GM19035 (cell line): ENCODE data around the gene ZNF732.
"Not testable (repeated sequence)": the region's sequence is repeated elsewhere in the genome, so short reads cannot be mapped to it uniquely, and the experiment has no call there.

ENCODE experiments used
- ATAC-seq: cut with Tn5 transposase; IDR thresholded peaks from one replicate; pipeline ENCODE4 v1.9.1; 2021; ENCODE audit not compliant: unreplicated experiment

The ZNF732 gene

DNA sequence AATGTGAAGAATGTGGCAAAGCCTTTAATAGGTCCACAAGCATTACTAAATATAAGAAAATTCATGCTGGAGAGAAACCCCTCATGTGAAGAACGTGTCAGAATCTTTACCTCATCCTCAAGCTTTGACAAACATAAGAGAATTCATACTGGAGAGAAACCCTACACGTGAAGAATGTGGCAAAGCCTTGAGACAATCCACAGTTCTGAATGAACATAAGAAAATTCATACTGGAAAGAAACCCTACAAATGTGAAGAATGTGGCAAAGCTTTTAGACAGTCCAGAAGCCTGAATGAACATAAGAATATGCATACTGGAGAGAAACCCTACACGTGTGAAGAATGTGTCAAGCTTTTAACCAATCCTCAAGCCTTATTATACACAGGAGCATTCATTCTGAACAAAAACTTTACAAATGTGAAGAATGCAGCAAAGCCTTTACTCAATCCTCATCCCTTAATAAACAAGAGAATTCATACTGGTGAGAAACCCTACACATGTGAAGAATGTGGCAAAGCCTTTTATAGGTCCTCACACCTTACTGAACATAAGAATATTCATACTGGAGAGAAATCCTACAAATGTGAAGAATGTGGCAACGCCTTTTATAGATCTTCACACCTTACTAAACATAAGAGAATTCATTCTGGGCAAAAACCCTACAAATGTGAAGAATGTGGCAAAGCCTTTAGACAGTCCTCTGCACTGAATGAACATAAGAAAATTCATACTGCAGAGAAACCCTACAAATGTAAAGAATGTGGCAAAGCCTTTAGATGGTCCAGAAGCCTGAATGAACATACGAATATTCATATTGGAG is 51.1 kb downstream of the ZNF732 start:
- ATAC-seq = no peak

DNA sequence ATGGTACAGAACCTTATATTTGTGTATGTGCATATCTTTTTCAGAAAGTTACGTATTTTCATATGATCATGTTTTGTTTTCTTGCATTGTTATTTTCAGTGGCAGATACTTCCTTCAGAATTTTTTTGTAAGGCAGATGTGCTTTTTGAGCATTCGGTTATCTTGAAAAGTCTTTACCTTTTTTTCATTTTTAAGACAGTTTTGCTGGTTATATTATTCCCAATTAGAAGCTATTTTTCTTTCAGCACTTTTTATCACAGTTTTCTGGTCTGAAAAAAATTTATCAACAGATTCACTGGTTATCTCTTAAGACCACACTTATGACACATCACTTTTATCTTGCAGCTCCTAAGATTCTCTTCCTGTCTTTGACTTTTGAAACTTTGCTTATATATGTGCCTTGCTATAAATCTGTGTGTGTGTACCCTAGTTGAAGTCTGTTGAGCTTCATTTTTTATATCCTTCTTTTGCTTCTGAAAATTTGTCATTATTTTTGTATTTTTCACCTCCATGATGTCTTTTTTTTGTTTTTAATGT is 53.1 kb downstream of the ZNF732 start:
- ATAC-seq = no peak

DNA sequence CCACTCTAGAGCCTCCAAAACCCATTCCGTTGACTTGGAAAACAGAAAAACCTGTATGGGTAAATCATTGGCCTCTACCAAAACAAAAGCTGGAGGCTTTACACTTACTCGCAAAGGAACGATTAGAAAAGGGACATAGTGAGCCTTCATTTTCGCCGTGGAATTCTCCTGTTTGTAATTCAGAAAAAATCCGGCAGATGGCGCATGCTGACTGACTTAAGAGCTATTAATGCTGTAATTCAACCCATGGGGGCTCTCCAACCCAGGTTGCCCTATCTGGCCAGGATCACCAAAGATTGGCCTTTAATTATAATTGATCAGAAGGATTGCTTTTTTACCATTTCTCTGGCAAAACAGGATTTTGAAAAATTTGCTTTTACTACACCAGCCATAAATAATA is 60.8 kb downstream of the ZNF732 start:
- ATAC-seq = no peak

DNA sequence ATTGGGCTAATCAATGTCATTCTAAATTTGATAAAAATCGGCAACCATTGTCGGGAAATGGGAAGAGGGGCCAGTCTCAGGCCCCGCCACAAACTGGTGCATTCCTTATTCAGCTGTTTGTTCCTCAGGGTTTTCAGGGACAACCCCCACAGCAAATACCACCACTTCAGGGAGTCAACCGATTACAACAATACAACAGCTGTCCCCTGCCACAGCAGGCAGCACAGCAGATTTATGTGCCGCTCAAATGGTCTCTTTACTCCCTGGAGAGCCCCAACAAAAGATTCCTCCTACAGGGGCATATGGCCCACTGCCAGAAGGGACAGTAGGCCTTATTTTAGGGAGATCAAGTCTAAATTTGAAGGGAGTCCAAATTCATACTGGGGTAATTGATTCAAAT is 61.8 kb downstream of the ZNF732 start:
- no peak for ATAC-seq

DNA sequence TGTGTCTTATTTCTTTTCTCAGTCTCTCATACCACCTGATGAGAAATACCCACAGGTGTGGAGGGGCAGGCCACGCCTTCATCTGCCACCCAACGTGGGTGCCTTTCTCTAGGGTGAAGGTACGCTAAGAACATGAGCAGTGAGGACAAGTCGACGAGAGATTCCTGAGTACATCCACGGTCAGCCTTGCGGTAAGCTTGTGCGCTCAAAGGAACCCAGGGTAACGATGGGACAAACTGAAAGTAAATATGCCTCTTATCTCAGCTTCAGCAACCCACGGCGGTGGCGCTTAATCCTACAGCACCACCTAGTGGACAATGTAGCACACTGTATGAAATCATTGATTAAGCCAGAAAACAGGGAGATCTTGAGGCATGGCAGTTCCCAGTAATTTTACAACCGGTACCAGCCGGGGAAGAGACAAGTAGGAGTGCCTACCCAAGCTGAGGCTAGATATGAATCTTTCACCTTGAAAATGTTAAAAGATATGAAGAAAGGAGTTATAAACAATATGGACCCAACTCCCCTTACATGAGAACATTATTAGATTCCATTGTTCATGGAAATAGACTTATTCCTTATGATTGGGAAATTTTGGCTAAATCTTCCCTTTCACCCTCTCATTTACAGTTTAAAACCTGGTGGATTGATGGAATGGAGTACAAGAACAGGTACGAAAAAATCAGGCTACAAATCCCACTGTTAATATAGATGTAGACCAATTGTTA is 63.0 kb downstream of the ZNF732 start:
- ATAC-seq = no peak

DNA sequence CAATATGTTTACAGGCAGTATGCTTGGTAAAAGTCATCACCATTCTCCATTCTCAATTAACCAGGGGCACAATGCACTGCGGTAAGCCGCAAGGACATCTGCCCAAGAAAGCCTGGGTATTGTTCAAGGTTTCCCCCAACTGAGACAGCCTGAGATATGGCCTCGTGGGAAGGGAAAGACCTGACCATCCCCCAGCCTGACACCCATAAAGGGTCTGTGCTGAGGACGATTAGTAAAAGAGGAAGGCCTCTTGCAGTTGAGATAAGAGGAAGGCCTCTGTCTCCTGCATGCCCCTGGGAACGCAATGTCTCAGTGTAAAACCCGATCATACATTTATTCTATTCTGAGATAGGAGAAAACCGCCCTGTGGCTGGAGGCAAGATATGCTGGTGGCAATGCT is 63.9 kb downstream of the ZNF732 start:
- ATAC-seq = not testable (repeated sequence)

DNA sequence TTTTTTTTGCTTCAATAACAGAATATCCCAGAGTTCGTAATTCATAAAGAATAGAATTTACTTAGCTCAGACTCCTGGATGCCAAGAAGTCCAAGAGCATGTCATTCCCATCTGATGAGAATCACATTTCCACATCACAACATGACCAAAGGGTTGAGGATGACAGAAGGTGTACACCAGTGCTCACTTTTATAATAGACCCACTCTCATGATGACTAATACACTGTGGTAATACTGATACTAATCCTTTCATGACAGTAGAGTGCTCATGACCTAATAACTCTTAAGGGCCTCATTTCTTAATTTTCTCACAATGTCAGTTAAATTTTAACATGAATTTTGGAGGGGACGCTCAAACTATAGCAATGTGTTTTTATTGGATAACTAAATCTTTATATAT is 69.2 kb downstream of the ZNF732 start:
- no peak for ATAC-seq

DNA sequence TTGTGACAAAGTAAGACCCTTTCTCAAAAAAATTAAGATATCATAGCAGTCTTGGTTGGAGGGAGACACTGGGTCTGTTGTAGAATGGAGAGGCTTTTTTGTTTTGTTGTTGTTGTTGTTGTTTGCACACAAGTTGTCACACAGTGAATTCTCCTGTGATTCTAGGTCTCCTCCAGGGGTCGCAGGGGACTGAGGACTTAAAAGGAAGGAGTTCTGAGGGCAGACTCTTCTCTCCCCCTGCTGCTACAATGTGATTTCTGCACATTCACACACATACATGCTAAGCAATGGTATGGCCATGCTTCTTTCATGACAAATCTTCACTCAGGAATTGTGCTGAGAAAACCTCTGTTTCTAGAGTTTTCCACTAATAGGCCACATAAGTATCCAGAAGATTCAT is 71.1 kb downstream of the ZNF732 start:
- no peak for ATAC-seq

DNA sequence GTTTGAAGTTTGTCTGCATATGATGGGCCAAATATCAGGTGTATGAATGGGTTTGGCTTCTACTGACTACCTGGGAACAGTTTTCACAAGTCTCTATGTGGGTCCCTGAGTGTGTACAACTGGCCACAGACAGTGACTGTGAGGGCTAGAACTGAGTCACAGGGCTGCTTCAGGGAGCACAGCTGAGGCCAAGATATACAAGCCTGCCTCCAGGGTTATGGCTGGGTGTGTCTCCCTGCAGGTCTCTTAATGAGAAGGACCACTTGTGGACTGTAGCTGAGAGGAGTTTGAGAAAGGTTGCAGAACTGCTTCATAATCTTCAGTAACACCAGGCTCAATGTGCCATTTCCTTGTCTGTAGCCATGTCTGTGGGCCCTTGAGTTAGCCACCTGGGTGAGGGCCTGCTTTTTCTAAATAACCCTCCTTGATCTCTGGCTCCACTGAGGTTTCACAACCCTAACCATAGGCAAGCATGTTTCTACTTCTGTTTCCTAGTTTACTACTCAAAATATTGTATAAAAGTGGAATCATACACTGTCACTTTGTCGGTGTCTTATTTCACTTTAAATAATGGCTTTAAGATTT is 81.3 kb downstream of the ZNF732 start:
- ATAC-seq = no peak
